ENCODE measurements around the gene AP2A2. TPM values are rescaled to one million over a fixed set of nuclear protein-coding genes. Genes with fewer than 3 reads are reported as not detected.

Gene AP2A2
- total RNA-seq, 1 donor from 2014 or later = 105 TPM

DNA sequence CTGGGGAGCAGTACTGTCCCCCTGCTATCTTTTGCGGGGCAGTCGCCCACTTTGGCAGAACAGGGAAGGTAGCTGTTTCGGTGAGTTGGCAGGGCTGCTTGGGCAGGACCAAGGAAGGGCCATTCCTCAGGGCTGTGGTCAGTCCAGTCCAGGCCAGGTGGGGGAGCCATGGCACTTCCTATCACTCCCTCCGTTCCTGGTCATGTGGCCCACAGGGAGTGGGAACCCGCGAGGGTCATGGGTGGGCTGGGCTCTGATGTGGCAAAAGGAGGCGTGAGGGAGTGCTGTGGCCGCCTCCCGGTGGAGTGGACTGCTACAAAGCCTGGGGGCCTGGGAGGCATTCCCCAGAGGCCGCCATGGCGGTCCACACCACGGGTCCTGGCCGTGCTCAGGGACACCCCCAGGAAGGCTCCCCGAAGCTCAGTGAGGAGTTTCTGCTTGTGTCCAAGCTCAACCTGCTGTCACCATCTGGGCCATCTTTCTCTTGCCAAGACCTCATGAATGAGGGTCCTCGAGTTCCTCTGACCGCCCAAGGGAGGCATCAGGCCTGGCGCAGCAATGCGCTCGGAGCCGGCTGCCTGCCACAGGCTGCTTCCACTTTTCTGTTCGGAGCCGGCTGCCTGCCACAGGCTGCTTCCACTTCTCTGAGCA is 27.0 kb upstream of the AP2A2 start:
- H4K20me1 ChIP-seq (ENCODE audit: insufficient read depth, low read length) = peaks cover 15% of the 10 kb centered on the region
- no peaks in the 10 kb centered on the region for H3K27me3 ChIP-seq (ENCODE audit: insufficient read depth, low read length)
- FAIRE-seq (no peak), DNase-seq (ENCODE audit: low read depth) (no peak)
- Mint-ChIP-seq H3K36me3 (ENCODE audit: low read depth, unreplicated experiment) (peaks cover 5% of the 10 kb centered on the region), H3K4me3 (ENCODE audit: unreplicated experiment) (no peak overlapping the region), H3K27me3 (ENCODE audit: low read depth, unreplicated experiment) (no peaks in the 10 kb centered on the region), H3K27ac (ENCODE audit: unreplicated experiment) (no peak overlapping the region), H3K4me1 (ENCODE audit: low read depth, unreplicated experiment) (no peaks in the 10 kb centered on the region), H3K9me3 (ENCODE audit: unreplicated experiment) (no peaks in the 10 kb centered on the region)
- no peak overlapping the region for H3K27ac ChIP-seq (ENCODE audit: low read depth, low read length)
- H3K4me2 ChIP-seq (ENCODE audit: low read length) = no peak overlapping the region
- H3K4me3 ChIP-seq (ENCODE audit: insufficient read depth, low read depth, low read length) = no peak overlapping the region
- no peaks in the 10 kb centered on the region for H3K4me1 ChIP-seq (ENCODE audit: insufficient read depth, low read length)
- peaks cover 10% of the 10 kb centered on the region for H3K36me3 ChIP-seq (ENCODE audit: insufficient read depth, low read length)
- H3K79me2 ChIP-seq (ENCODE audit: insufficient read depth, low read length) = no peaks in the 10 kb centered on the region
- H3K9ac ChIP-seq (ENCODE audit: low read length) = no peak overlapping the region
- no peak overlapping the region for H2AFZ ChIP-seq (ENCODE audit: low read depth, low read length)
- H3K9me3 ChIP-seq (ENCODE audit: insufficient read depth, low read depth, low read length) = no peaks in the 10 kb centered on the region
- TF ChIP-seq, protein P1, sequence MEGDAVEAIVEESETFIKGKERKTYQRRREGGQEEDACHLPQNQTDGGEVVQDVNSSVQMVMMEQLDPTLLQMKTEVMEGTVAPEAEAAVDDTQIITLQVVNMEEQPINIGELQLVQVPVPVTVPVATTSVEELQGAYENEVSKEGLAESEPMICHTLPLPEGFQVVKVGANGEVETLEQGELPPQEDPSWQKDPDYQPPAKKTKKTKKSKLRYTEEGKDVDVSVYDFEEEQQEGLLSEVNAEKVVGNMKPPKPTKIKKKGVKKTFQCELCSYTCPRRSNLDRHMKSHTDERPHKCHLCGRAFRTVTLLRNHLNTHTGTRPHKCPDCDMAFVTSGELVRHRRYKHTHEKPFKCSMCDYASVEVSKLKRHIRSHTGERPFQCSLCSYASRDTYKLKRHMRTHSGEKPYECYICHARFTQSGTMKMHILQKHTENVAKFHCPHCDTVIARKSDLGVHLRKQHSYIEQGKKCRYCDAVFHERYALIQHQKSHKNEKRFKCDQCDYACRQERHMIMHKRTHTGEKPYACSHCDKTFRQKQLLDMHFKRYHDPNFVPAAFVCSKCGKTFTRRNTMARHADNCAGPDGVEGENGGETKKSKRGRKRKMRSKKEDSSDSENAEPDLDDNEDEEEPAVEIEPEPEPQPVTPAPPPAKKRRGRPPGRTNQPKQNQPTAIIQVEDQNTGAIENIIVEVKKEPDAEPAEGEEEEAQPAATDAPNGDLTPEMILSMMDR (IDR thresholded peaks at IDR 0.05; ENCODE audit: insufficient read depth, low read depth, low read length) = peak; percentile 3
- TF ChIP-seq EZH2 (IDR thresholded peaks at IDR 0.05; ENCODE audit: insufficient read depth, low read length) = no peak

DNA sequence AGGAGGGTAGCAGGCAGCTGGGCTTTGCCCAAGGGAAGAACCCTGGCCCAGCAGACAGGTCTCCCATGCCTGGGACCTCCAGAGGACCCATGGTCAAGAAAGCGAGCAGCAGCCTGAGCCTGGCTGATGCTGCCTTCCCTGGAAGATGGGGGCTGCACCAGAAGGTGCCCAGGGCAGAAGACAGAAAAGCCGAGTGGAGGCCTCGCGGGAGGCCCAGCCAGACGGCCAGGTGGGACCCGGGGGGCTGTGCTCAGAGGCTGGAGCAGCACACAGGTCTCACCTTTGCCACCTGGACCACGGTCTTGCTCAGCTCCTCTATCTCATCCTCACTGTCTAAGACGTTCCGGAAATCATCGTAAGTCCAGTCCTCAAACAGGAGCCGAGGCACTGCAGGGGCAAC is 25.9 kb upstream of the AP2A2 start:
- no peaks in the 10 kb centered on the region for H3K4me1 Mint-ChIP-seq (ENCODE audit: low read depth, unreplicated experiment)
- no peaks in the 10 kb centered on the region for H3K9me3 Mint-ChIP-seq (ENCODE audit: unreplicated experiment)
- Histone ChIP-seq H3K4me3 (ENCODE audit: insufficient read depth, low read depth, low read length) (no peak overlapping the region), H3K9ac (ENCODE audit: low read length) (no peak overlapping the region), H3K79me2 (ENCODE audit: insufficient read depth, low read length) (no peaks in the 10 kb centered on the region), H3K4me1 (ENCODE audit: insufficient read depth, low read length) (no peaks in the 10 kb centered on the region), H2AFZ (ENCODE audit: low read depth, low read length) (no peak overlapping the region), H4K20me1 (ENCODE audit: insufficient read depth, low read length) (peaks cover 18% of the 10 kb centered on the region), H3K4me2 (ENCODE audit: low read length) (no peak overlapping the region), H3K9me3 (ENCODE audit: insufficient read depth, low read depth, low read length) (no peaks in the 10 kb centered on the region), H3K27me3 (ENCODE audit: insufficient read depth, low read length) (no peaks in the 10 kb centered on the region), H3K36me3 (ENCODE audit: insufficient read depth, low read length) (peaks cover 13% of the 10 kb centered on the region), H3K27ac (ENCODE audit: low read depth, low read length) (no peak overlapping the region)
- DNase-seq (ENCODE audit: low read depth) (no peak), FAIRE-seq (no peak)
- peaks cover 10% of the 10 kb centered on the region for H3K36me3 Mint-ChIP-seq (ENCODE audit: low read depth, unreplicated experiment)
- TF ChIP-seq, protein P1 (IDR thresholded peaks at IDR 0.05; ENCODE audit: insufficient read depth, low read depth, low read length) = no peak
- no peak for TF ChIP-seq EZH2 (IDR thresholded peaks at IDR 0.05; ENCODE audit: insufficient read depth, low read length)
- H3K27me3 Mint-ChIP-seq (ENCODE audit: low read depth, unreplicated experiment) = no peaks in the 10 kb centered on the region
- no peak overlapping the region for H3K27ac Mint-ChIP-seq (ENCODE audit: unreplicated experiment)
- H3K4me3 Mint-ChIP-seq (ENCODE audit: unreplicated experiment) = no peak overlapping the region

DNA sequence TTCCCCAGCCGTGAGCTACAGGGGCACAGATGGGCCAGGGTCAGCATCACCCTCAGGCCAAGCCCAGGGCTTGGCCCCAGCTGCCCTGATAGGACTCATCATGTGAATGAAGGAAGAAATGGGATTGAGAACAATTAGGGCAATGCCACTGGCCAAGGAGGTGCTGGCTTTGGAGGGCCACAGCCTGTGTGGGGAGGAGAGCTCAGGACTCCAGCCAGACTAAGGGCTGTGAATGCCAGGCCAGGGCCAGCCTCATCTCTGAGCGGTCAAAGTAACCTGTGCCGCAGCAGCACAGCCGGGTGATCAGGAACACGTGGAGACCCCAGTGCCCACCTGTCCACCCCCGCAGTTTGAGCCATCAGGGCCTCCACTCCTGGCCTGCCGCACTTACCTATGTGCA is 25.1 kb upstream of the AP2A2 start:
- Mint-ChIP-seq H3K27me3 (ENCODE audit: low read depth, unreplicated experiment) (no peaks in the 10 kb centered on the region), H3K4me3 (ENCODE audit: unreplicated experiment) (no peak overlapping the region)

More for the DNA sequence above, 25.1 kb upstream of the AP2A2 start:
- no peak overlapping the region for H2AFZ ChIP-seq (ENCODE audit: low read depth, low read length)
- no peaks in the 10 kb centered on the region for H3K27me3 ChIP-seq (ENCODE audit: insufficient read depth, low read length)
- Mint-ChIP-seq H3K9me3 (ENCODE audit: unreplicated experiment) (no peaks in the 10 kb centered on the region), H3K27ac (ENCODE audit: unreplicated experiment) (no peak overlapping the region), H3K36me3 (ENCODE audit: low read depth, unreplicated experiment) (peaks cover 10% of the 10 kb centered on the region), H3K4me1 (ENCODE audit: low read depth, unreplicated experiment) (no peaks in the 10 kb centered on the region)
- no peak overlapping the region for H3K9ac ChIP-seq (ENCODE audit: low read length)
- peaks cover 13% of the 10 kb centered on the region for H3K36me3 ChIP-seq (ENCODE audit: insufficient read depth, low read length)
- TF ChIP-seq EZH2 (IDR thresholded peaks at IDR 0.05; ENCODE audit: insufficient read depth, low read length) = no peak
- TF ChIP-seq, protein P1 (IDR thresholded peaks at IDR 0.05; ENCODE audit: insufficient read depth, low read depth, low read length) = no peak
- H3K9me3 ChIP-seq (ENCODE audit: insufficient read depth, low read depth, low read length) = no peaks in the 10 kb centered on the region
- H3K4me1 ChIP-seq (ENCODE audit: insufficient read depth, low read length) = no peaks in the 10 kb centered on the region
- FAIRE-seq = no peak
- H3K79me2 ChIP-seq (ENCODE audit: insufficient read depth, low read length) = no peaks in the 10 kb centered on the region
- no peak overlapping the region for H3K27ac ChIP-seq (ENCODE audit: low read depth, low read length)
- no peak overlapping the region for H3K4me3 ChIP-seq (ENCODE audit: insufficient read depth, low read depth, low read length)
- no peak for DNase-seq (ENCODE audit: low read depth)
- H4K20me1 ChIP-seq (ENCODE audit: insufficient read depth, low read length) = peaks cover 19% of the 10 kb centered on the region
- H3K4me2 ChIP-seq (ENCODE audit: low read length) = no peak overlapping the region
